Measurements from ENCODE around the gene PA2G4.

The PA2G4 gene

GRCh38 chr12:56137853-56138571, 33.7 kb downstream of the PA2G4 start:
- DNase-seq (no peak), ATAC-seq (ENCODE audit: insufficient read depth, low read depth) (no peak)
- Histone ChIP-seq H3K79me2 (ENCODE audit: insufficient read depth, low read length) (no peaks in the 10 kb centered on the region), H3K4me3 (ENCODE audit: low read depth in 1 of 2, low read length in 2 of 2) (no peak overlapping the region), H3K27ac (ENCODE audit: low read length) (no peak overlapping the region), H4K20me1 (ENCODE audit: insufficient read depth, low read length) (no peaks in the 10 kb centered on the region), H3K9ac (ENCODE audit: low read depth, low read length) (no peak overlapping the region), H3K9me3 (ENCODE audit: insufficient read depth, low read length, severe bottlenecking) (no peaks in the 10 kb centered on the region), H3K4me2 (ENCODE audit: insufficient read depth, low read length) (no peak overlapping the region), H2AFZ (ENCODE audit: low read depth, low read length) (no peak overlapping the region), H3K27me3 (ENCODE audit: insufficient read depth, low read length, poor library complexity) (no peaks in the 10 kb centered on the region), H3K36me3 (ENCODE audit: insufficient read depth, low read length) (peaks cover 73% of the 10 kb centered on the region), H3K4me1 (ENCODE audit: insufficient read depth, low read length) (no peaks in the 10 kb centered on the region; the same call in 1 of the 2 replicates)
- TF ChIP-seq EZH2 (IDR thresholded peaks at IDR 0.05; ENCODE audit: borderline replicate concordance, low read depth, low read length, severe bottlenecking): no peak
- no peak for TF ChIP-seq CTCF (IDR thresholded peaks at IDR 0.05; ENCODE audit: borderline replicate concordance, extremely low read depth, low read length, poor library complexity, severe bottlenecking)

- H3K36me3 ChIP-seq (ENCODE audit: insufficient read depth, low read length): peaks cover 72% of the 10 kb centered on the region
- H3K4me2 ChIP-seq (ENCODE audit: insufficient read depth, low read length): no peak overlapping the region
- H3K27ac ChIP-seq (ENCODE audit: low read length): no peak overlapping the region
- no peaks in the 10 kb centered on the region for H3K27me3 ChIP-seq (ENCODE audit: insufficient read depth, low read length, poor library complexity)
- H3K4me3 ChIP-seq (ENCODE audit: low read depth in 1 of 2, low read length in 2 of 2): no peak overlapping the region
- ATAC-seq (ENCODE audit: insufficient read depth, low read depth) (no peak; the same call in 2 of the 3 replicates), DNase-seq (no peak)
- H3K4me1 ChIP-seq (ENCODE audit: insufficient read depth, low read length): no peaks in the 10 kb centered on the region; the same call in 1 of the 2 replicates
- H3K79me2 ChIP-seq (ENCODE audit: insufficient read depth, low read length): no peaks in the 10 kb centered on the region
- H3K9ac ChIP-seq (ENCODE audit: low read depth, low read length): no peak overlapping the region
- no peaks in the 10 kb centered on the region for H4K20me1 ChIP-seq (ENCODE audit: insufficient read depth, low read length)
- H2AFZ ChIP-seq (ENCODE audit: low read depth, low read length): no peak overlapping the region
- TF ChIP-seq EZH2 (IDR thresholded peaks at IDR 0.05; ENCODE audit: borderline replicate concordance, low read depth, low read length, severe bottlenecking) (no peak), CTCF (IDR thresholded peaks at IDR 0.05; ENCODE audit: borderline replicate concordance, extremely low read depth, low read length, poor library complexity, severe bottlenecking) (no peak)
- no peaks in the 10 kb centered on the region for H3K9me3 ChIP-seq (ENCODE audit: insufficient read depth, low read length, severe bottlenecking)
These were observed 37.8 kb downstream of the PA2G4 start for GRCh38 chr12:56141946-56142784.

GRCh38 chr12:56143217-56143616, 38.9 kb downstream of the PA2G4 start:
- DNase-seq (no peak), ATAC-seq (ENCODE audit: insufficient read depth, low read depth) (no peak)
- no peaks in the 10 kb centered on the region for H3K9me3 ChIP-seq (ENCODE audit: insufficient read depth, low read length, severe bottlenecking)
- no peak for TF ChIP-seq CTCF (IDR thresholded peaks at IDR 0.05; ENCODE audit: borderline replicate concordance, extremely low read depth, low read length, poor library complexity, severe bottlenecking)
- TF ChIP-seq EZH2 (IDR thresholded peaks at IDR 0.05; ENCODE audit: borderline replicate concordance, low read depth, low read length, severe bottlenecking): no peak
- no peak overlapping the region for H3K9ac ChIP-seq (ENCODE audit: low read depth, low read length)
- no peak overlapping the region for H3K27ac ChIP-seq (ENCODE audit: low read length)
- no peak overlapping the region for H3K4me2 ChIP-seq (ENCODE audit: insufficient read depth, low read length)
- peaks cover 62% of the 10 kb centered on the region for H3K36me3 ChIP-seq (ENCODE audit: insufficient read depth, low read length)
- H4K20me1 ChIP-seq (ENCODE audit: insufficient read depth, low read length): no peaks in the 10 kb centered on the region
- no peak overlapping the region for H3K4me3 ChIP-seq (ENCODE audit: low read depth in 1 of 2, low read length in 2 of 2)
- no peak overlapping the region for H2AFZ ChIP-seq (ENCODE audit: low read depth, low read length)
- no peaks in the 10 kb centered on the region; the same call in 1 of the 2 replicates for H3K4me1 ChIP-seq (ENCODE audit: insufficient read depth, low read length)
- H3K79me2 ChIP-seq (ENCODE audit: insufficient read depth, low read length): no peaks in the 10 kb centered on the region
- H3K27me3 ChIP-seq (ENCODE audit: insufficient read depth, low read length, poor library complexity): no peaks in the 10 kb centered on the region
